Measurements from ENCODE around the gene CCDC33.

Gene CCDC33

DNA sequence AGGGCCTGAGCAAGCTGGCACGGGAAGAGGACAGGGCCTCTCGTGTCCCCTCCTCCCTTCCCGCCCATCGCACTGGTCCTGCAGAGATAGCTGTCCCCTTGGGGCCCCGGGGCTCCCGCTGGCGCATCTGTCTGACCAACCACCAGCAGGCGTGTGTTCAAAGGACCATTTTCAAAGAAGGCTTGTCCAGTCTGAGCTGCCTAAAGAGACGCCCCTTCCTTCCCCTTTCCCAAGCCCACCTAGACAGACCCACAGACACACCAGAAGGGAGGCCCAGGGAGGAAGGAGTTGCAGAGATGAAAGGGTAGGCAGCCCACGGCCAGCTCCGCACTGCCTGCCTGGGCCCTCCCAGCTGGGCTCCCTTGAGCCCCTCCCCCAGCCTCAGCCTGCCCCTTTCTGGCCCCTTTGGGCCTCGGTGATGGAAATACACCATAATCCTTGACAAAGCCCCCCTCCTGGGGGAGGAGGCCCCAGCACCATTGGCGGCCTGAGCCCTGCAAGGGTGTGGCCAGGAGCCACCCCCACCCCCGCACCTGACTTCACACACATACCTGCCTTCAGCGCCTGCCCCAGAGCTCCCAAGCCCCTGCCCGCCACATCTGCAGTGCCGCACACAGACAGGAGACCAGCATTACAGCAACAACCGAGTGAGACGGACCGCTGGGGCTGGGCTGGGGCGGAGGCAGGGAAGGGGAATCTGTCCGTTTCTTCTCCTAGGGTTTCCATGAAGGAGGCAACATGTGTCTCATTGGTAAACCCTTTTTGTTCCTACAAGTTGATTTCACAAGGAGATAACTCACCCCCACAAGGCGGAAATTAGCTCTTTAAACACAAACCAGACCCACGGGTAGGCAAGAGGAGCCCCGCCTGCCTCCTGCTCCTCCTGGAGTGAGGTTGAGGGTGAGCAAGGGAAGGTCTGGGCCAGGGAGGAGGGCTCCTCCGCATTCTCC, 33.4 kb upstream of the CCDC33 start, which contains the start of gene STRA6:
TSS of gene STRA6 (minus strand) at position 336 of the 950 bp plus-strand sequence. CDS start 520 bp downstream, outside the sequence.
- intact Hi-C loops (cut with micrococcal nuclease): no loop called here
- Mint-ChIP-seq H3K4me3 (no peak within 1 kb of the TSS), H3K36me3 (ENCODE audit: low read depth) (no peaks in the 10 kb centered on the region), H3K4me1 (ENCODE audit: low read depth) (no peaks in the 10 kb centered on the region), H3K27me3 (peaks cover 8% of the 10 kb centered on the region), H3K9me3 (no peaks in the 10 kb centered on the region), H3K27ac (no peak within 1 kb of the TSS)

- Mint-ChIP-seq H3K27me3 (peaks cover 10% of the 10 kb centered on the region), H3K36me3 (ENCODE audit: low read depth) (no peaks in the 10 kb centered on the region), H3K27ac (no peak overlapping the region), H3K4me1 (ENCODE audit: low read depth) (no peaks in the 10 kb centered on the region), H3K9me3 (no peaks in the 10 kb centered on the region), H3K4me3 (no peak overlapping the region)
- intact Hi-C loops (cut with micrococcal nuclease): no loop called here
Observed at GRCh38 chr15:74203914-74204431, 32.2 kb upstream of the CCDC33 start.

- Mint-ChIP-seq H3K27ac (no peak overlapping the region), H3K4me1 (ENCODE audit: low read depth) (no peaks in the 10 kb centered on the region), H3K27me3 (peaks cover 10% of the 10 kb centered on the region), H3K9me3 (no peaks in the 10 kb centered on the region), H3K4me3 (no peak overlapping the region), H3K36me3 (ENCODE audit: low read depth) (no peaks in the 10 kb centered on the region)
- intact Hi-C loops (cut with micrococcal nuclease): no loop called here
Observed at GRCh38 chr15:74205582-74205947, 30.6 kb upstream of the CCDC33 start.

DNA sequence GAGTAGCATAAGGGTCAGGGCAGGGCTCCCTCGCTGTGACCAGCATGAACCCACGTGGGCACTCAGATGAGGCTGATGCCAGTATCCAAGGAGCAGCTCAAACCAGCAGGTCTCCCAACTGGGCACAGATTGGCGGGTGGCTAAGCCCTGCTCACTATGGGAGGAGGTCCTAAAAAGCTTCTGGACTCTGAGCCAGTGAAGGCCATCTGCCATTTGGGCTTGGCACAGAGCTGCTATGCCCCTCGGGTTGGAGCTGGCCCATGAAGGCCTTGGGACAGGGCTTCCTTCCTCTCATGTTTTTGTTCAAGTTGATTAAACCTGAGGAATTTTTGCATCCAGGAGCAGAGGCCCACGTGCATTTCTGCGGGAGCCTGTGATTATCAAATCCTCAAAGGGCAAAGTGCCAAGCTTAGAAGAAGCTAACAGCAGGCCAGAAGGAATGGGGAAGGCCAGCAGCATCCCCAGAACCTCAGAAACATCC, 29.3 kb upstream of the CCDC33 start:
- no peak overlapping the region for H3K27ac Mint-ChIP-seq
- peaks cover 10% of the 10 kb centered on the region for H3K27me3 Mint-ChIP-seq
- intact Hi-C loops (cut with micrococcal nuclease): no loop called here

GRCh38 chr15:74207652-74208440, 28.3 kb upstream of the CCDC33 start:
- Mint-ChIP-seq H3K4me3 (no peak overlapping the region), H3K9me3 (no peaks in the 10 kb centered on the region), H3K27ac (no peak overlapping the region), H3K27me3 (peaks cover 8% of the 10 kb centered on the region), H3K36me3 (ENCODE audit: low read depth) (no peaks in the 10 kb centered on the region), H3K4me1 (ENCODE audit: low read depth) (no peaks in the 10 kb centered on the region)
- intact Hi-C loops (cut with micrococcal nuclease): no loop called here

More for the DNA sequence above, 29.3 kb upstream of the CCDC33 start:
- H3K9me3 Mint-ChIP-seq: no peaks in the 10 kb centered on the region
- no peaks in the 10 kb centered on the region for H3K4me1 Mint-ChIP-seq (ENCODE audit: low read depth)
- no peak overlapping the region for H3K4me3 Mint-ChIP-seq
- no peaks in the 10 kb centered on the region for H3K36me3 Mint-ChIP-seq (ENCODE audit: low read depth)

GRCh38 chr15:74208496-74208895, 27.6 kb upstream of the CCDC33 start:
- H3K36me3 Mint-ChIP-seq (ENCODE audit: low read depth): no peaks in the 10 kb centered on the region
- no peaks in the 10 kb centered on the region for H3K4me1 Mint-ChIP-seq (ENCODE audit: low read depth)
- intact Hi-C loops (cut with micrococcal nuclease): no loop called here
- H3K9me3 Mint-ChIP-seq: no peaks in the 10 kb centered on the region
- no peak overlapping the region for H3K4me3 Mint-ChIP-seq
- peaks cover 8% of the 10 kb centered on the region for H3K27me3 Mint-ChIP-seq
- no peak overlapping the region for H3K27ac Mint-ChIP-seq

DNA sequence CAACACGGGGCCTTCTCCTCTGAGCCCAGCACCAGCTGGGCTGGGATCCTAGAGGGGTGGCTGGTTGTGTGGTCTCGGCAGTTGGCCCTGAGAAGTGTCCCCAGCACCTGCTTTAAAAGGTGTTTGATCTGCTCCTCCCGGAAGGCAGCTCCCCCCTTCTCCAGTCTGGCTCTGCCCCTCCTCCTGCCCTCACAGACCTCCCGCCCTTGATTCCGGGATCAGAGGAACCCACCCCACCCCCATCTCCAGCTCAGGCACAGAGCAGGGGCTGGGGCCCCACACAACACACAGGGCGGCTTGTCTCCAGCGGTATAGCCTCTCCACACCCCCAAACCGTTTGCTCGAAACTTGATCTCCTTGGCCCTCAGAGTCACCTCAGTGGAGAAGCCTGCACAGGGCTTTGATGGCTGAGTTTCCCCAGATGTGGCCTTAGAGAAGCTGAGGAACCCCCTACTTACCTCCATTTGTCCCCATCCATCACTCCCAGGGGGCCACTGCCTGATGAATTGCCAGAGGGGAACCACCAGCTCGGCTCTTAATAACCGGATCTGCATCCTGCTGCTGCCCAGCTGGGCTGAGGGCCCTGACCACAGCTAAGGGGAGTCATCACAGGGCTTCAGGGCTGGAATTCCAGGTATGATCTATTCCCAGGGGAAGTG, 27.1 kb upstream of the CCDC33 start:
- peaks cover 5% of the 10 kb centered on the region for H3K27me3 Mint-ChIP-seq

GRCh38 chr15:74209560-74209958, 26.6 kb upstream of the CCDC33 start:
- peaks cover 5% of the 10 kb centered on the region for H3K27me3 Mint-ChIP-seq
- intact Hi-C loops (cut with micrococcal nuclease): no loop called here
- no peak overlapping the region for H3K27ac Mint-ChIP-seq
- no peaks in the 10 kb centered on the region for H3K9me3 Mint-ChIP-seq
- no peaks in the 10 kb centered on the region for H3K36me3 Mint-ChIP-seq (ENCODE audit: low read depth)
- no peaks in the 10 kb centered on the region for H3K4me1 Mint-ChIP-seq (ENCODE audit: low read depth)
- H3K4me3 Mint-ChIP-seq: no peak overlapping the region

More for the DNA sequence above, 27.1 kb upstream of the CCDC33 start:
- Mint-ChIP-seq H3K9me3 (no peaks in the 10 kb centered on the region), H3K27ac (no peak overlapping the region), H3K4me3 (no peak overlapping the region), H3K36me3 (ENCODE audit: low read depth) (no peaks in the 10 kb centered on the region), H3K4me1 (ENCODE audit: low read depth) (no peaks in the 10 kb centered on the region)
- intact Hi-C loops (cut with micrococcal nuclease): no loop called here

- Mint-ChIP-seq H3K4me3 (no peak overlapping the region), H3K27ac (no peak overlapping the region), H3K27me3 (peaks cover 5% of the 10 kb centered on the region), H3K4me1 (ENCODE audit: low read depth) (no peaks in the 10 kb centered on the region), H3K9me3 (no peaks in the 10 kb centered on the region), H3K36me3 (ENCODE audit: low read depth) (no peaks in the 10 kb centered on the region)
- intact Hi-C loops (cut with micrococcal nuclease): no loop called here
Observed at GRCh38 chr15:74209997-74210671, 26.0 kb upstream of the CCDC33 start.

GRCh38 chr15:74210729-74211128, 25.4 kb upstream of the CCDC33 start:
- Mint-ChIP-seq H3K27me3 (peaks cover 5% of the 10 kb centered on the region), H3K36me3 (ENCODE audit: low read depth) (no peaks in the 10 kb centered on the region), H3K9me3 (no peaks in the 10 kb centered on the region), H3K4me3 (no peak overlapping the region), H3K27ac (no peak overlapping the region), H3K4me1 (ENCODE audit: low read depth) (no peaks in the 10 kb centered on the region)
- intact Hi-C loops (cut with micrococcal nuclease): no loop called here

GRCh38 chr15:74211656-74212055, 24.5 kb upstream of the CCDC33 start:
- peaks cover 5% of the 10 kb centered on the region for H3K27me3 Mint-ChIP-seq
- no peak overlapping the region for H3K27ac Mint-ChIP-seq
- no peak overlapping the region for H3K4me3 Mint-ChIP-seq
- no peaks in the 10 kb centered on the region for H3K4me1 Mint-ChIP-seq (ENCODE audit: low read depth)
- H3K9me3 Mint-ChIP-seq: no peaks in the 10 kb centered on the region
- H3K36me3 Mint-ChIP-seq (ENCODE audit: low read depth): no peaks in the 10 kb centered on the region
- intact Hi-C loops (cut with micrococcal nuclease): no loop called here

DNA sequence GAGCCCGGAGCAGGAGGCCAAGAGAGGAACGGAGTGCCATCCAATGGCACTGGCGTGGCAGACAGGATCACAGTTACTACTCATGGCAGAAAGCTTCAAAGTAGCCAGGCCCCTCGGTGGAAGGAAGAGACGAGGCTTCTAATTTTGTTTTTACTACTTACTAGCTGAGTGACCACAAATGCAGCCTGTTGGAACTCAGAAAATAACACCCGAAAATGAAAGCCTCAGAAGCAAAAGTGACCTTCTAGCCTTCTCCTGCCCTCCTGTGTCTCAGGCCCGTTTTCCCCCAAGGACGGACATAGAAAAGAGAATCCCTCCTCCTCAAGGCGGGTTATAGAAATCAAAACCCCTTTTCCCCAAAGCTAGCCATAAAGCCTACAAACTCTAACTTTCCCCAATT, 23.6 kb upstream of the CCDC33 start:
- Mint-ChIP-seq H3K27ac (no peak overlapping the region), H3K4me1 (ENCODE audit: low read depth) (no peaks in the 10 kb centered on the region), H3K9me3 (no peaks in the 10 kb centered on the region), H3K27me3 (peaks cover 3% of the 10 kb centered on the region), H3K36me3 (ENCODE audit: low read depth) (no peaks in the 10 kb centered on the region), H3K4me3 (no peak overlapping the region)
- intact Hi-C loops (cut with micrococcal nuclease): no loop called here

- no peaks in the 10 kb centered on the region for H3K9me3 Mint-ChIP-seq
- intact Hi-C loops (cut with micrococcal nuclease): no loop called here
- no peaks in the 10 kb centered on the region for H3K36me3 Mint-ChIP-seq (ENCODE audit: low read depth)
- H3K4me3 Mint-ChIP-seq: no peak overlapping the region
- H3K27ac Mint-ChIP-seq: no peak overlapping the region
- H3K27me3 Mint-ChIP-seq: no peaks in the 10 kb centered on the region
- H3K4me1 Mint-ChIP-seq (ENCODE audit: low read depth): no peaks in the 10 kb centered on the region
Observed at GRCh38 chr15:74213858-74214284, 22.3 kb upstream of the CCDC33 start.

All from dendritic cell treated with granulocyte-macrophage colony-stimulating factor and Interleukin-4, amounts not matched to agents 40 ng/mL and 50 ng/mL, for 4 days (primary cell).